ENCODE data around the gene PSPH. TPM values are rescaled to one million over a fixed set of nuclear protein-coding genes. Genes with fewer than 3 reads are reported as not detected.

Gene PSPH
- total RNA-seq, 1 experiment from 2014 or later: 126 TPM

Small RNA genes lying within 50 kb of the gene (small RNA-seq; reads per million reads assigned to genes)
- gene SNORA15 (not detected), gene SNORA22B (1.3 reads per million, percentile 48 among the genes with 10 or more reads in this experiment)

Other genes with a start within 250 kb of the PSPH start
- gene SEPTIN14, start 188.7 kb downstream of the PSPH start, total RNA-seq (2014; rRNA removed; shearing (Covaris generic)): not detected in 2 replicates
- gene ZNF713, start 164.0 kb downstream of the PSPH start, total RNA-seq (2014; rRNA removed; shearing (Covaris generic)): 0.08 and 1.0 TPM in 2 replicates
- gene MRPS17, start 99.6 kb downstream of the PSPH start, total RNA-seq (2014; rRNA removed; shearing (Covaris generic)): 19.5 and 20.3 TPM in 2 replicates
- 9.5 and 10.9 TPM in 2 replicates for gene NIPSNAP2, start 86.9 kb downstream of the PSPH start, total RNA-seq (2014; rRNA removed; shearing (Covaris generic))
- 278 and 294 TPM in 2 replicates for gene CCT6A, start 321 bp upstream of the PSPH start, total RNA-seq (2014; rRNA removed; shearing (Covaris generic))
- gene SUMF2, start 12.8 kb upstream of the PSPH start, total RNA-seq (2014; rRNA removed; shearing (Covaris generic)): 142 and 147 TPM in 2 replicates
- gene PHKG1, start 41.5 kb upstream of the PSPH start, total RNA-seq (2014; rRNA removed; shearing (Covaris generic)): 1.5 and 1.7 TPM in 2 replicates
- gene CHCHD2, start 55.0 kb upstream of the PSPH start, total RNA-seq (2014; rRNA removed; shearing (Covaris generic)): 856 and 1,027 TPM in 2 replicates
- gene NUPR2, start 65.0 kb upstream of the PSPH start, total RNA-seq (2014; rRNA removed; shearing (Covaris generic)): not detected in 2 replicates